A549 (cell line): ENCODE data around the gene PRKN.

Source experiments
- EP300 ChIP-seq, 2 experiments: fragments of >200 bp; sonication (Bioruptor Twin); formaldehyde crosslinking; IDR thresholded peaks; 2 replicates in 1 of 2; 3 replicates in 1 of 2; pipeline ENCODE4 v1.6.1; 2016 to 2017
- MAZ ChIP-seq: fragments of 150-350 bp; IDR thresholded peaks from 2 replicates; pipeline ENCODE4 v1.6.1; 2014; ENCODE audit warnings: antibody characterized with exemption, low read depth, low read length, borderline replicate concordance
- SMC3 ChIP-seq: fragments of >200 bp; sonication (Bioruptor Twin); formaldehyde crosslinking; IDR thresholded peaks from 3 replicates; pipeline ENCODE4 v1.6.1; 2018; ENCODE audit warnings: inconsistent platforms
- TF ChIP-seq, protein P1 (sequence below): fragments of >200 bp; sonication (Bioruptor Twin); formaldehyde crosslinking; IDR thresholded peaks from 3 replicates; pipeline ENCODE4 v1.5.1; 2016
- TF ChIP-seq, protein P2 (sequence below): IDR thresholded peaks from 2 replicates; pipeline ENCODE4 v1.6.1; 2012

DNA sequence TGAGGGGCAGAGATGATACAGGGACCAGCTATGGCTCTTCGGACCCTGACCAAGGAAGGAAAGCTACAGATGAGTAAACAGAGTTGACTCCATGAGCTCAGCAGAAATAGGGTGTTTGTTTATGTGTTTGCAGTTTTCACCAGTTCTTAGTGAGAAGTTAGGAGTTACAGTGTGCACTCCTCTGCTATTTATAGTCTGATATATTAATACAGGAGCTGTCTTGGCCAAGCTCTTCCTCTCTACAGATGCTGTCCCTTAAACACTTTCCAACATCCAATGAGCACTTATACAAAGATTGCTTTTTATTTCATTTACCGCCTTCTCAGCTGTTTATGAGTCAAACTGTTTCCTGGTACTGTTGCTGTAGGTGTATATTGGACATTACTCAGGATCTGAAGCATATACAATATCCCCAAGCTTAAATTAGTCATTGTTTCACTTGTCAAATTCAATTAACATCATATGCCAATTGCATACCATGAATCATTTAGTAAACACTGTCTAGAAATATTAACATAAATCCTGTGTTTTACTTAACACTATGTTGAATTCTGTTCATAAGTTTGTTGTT, 618.0 kb downstream of the PRKN start:
- TF ChIP-seq MAZ (no peak), SMC3 (no peak), EP300 (IDR thresholded peaks at IDR 0.05) (no peak)
- TF ChIP-seq, protein P1, sequence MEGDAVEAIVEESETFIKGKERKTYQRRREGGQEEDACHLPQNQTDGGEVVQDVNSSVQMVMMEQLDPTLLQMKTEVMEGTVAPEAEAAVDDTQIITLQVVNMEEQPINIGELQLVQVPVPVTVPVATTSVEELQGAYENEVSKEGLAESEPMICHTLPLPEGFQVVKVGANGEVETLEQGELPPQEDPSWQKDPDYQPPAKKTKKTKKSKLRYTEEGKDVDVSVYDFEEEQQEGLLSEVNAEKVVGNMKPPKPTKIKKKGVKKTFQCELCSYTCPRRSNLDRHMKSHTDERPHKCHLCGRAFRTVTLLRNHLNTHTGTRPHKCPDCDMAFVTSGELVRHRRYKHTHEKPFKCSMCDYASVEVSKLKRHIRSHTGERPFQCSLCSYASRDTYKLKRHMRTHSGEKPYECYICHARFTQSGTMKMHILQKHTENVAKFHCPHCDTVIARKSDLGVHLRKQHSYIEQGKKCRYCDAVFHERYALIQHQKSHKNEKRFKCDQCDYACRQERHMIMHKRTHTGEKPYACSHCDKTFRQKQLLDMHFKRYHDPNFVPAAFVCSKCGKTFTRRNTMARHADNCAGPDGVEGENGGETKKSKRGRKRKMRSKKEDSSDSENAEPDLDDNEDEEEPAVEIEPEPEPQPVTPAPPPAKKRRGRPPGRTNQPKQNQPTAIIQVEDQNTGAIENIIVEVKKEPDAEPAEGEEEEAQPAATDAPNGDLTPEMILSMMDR: no peak
- TF ChIP-seq, protein P2, sequence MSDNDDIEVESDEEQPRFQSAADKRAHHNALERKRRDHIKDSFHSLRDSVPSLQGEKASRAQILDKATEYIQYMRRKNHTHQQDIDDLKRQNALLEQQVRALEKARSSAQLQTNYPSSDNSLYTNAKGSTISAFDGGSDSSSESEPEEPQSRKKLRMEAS: no peak
